ENCODE measurements around the gene RFC1. TPM values are rescaled to one million over a fixed set of nuclear protein-coding genes. Genes with fewer than 3 reads are reported as not detected.

The RFC1 gene
- total and polyA plus RNA-seq, 2 donors (not counting 3 experiments of a cell fraction or from before 2014, with no cell fraction given), result 12.9 to 57.1 TPM

DNA sequence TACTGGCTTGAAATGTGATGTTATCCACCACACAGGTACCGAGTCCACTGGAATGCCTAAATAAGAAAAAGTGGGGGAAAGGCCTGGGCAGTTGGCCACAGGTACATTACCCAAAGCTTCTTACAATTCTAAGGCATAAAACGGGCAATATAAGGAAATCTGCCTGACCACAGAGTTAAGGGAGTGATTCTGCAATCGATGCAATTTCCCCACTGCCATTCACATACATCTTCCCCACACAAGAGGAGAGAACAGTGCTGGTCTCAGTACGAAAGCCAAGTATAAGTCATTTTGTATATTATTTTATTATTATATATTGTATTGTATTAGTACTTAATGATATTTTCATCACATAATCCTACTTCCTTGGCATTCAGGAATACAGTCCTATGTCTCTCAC lies 30.6 kb downstream of the RFC1 start:
- FAIRE-seq (no peak), DNase-seq (ENCODE audit: low read depth, low spot score) (no peak)
- CTCF ChIA-PET, result no interaction called here
- TF ChIP-seq, protein P1, sequence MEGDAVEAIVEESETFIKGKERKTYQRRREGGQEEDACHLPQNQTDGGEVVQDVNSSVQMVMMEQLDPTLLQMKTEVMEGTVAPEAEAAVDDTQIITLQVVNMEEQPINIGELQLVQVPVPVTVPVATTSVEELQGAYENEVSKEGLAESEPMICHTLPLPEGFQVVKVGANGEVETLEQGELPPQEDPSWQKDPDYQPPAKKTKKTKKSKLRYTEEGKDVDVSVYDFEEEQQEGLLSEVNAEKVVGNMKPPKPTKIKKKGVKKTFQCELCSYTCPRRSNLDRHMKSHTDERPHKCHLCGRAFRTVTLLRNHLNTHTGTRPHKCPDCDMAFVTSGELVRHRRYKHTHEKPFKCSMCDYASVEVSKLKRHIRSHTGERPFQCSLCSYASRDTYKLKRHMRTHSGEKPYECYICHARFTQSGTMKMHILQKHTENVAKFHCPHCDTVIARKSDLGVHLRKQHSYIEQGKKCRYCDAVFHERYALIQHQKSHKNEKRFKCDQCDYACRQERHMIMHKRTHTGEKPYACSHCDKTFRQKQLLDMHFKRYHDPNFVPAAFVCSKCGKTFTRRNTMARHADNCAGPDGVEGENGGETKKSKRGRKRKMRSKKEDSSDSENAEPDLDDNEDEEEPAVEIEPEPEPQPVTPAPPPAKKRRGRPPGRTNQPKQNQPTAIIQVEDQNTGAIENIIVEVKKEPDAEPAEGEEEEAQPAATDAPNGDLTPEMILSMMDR (IDR thresholded peaks at IDR 0.05; ENCODE audit: extremely low read depth in 1 of 2, insufficient read depth in 1 of 2, low read depth in 1 of 2, low read length in 2 of 2), result no peak
- no peak for TF ChIP-seq POLR2A (IDR thresholded peaks at IDR 0.05; ENCODE audit: low read depth, low read length)
- no peaks in the 10 kb centered on the region for H3K27me3 ChIP-seq (ENCODE audit: control insufficient read depth in 2 of 2, insufficient read depth in 2 of 2, low read length in 2 of 2)
- H3K4me3 ChIP-seq (replicated peaks in 1 of 3; ENCODE audit: insufficient read depth in 1 of 3, low read depth in 1 of 3, low read length in 3 of 3), result no peak overlapping the region
- H3K27ac ChIP-seq (ENCODE audit: insufficient read depth, low read depth, low read length), result no peak overlapping the region
- H3K36me3 ChIP-seq (ENCODE audit: control insufficient read depth in 2 of 2, extremely low read depth in 1 of 2, insufficient read depth in 2 of 2, low read length in 2 of 2), result peaks cover 0 to 2% of the 10 kb centered on the region in 2 experiments
- dilution Hi-C loops (cut with MboI; ENCODE audit: extremely low pct_ligation_motif_present, low sequenced_read_pairs), result no loop called here
- H3K9ac ChIP-seq (replicated peaks; ENCODE audit: extremely low read depth, insufficient read depth, low read length), result no peak overlapping the region
- POLR2A ChIA-PET, result no interaction called here
- H3K4me1 ChIP-seq (ENCODE audit: control insufficient read depth, extremely low read depth, insufficient read depth, low read length), result no peaks in the 10 kb centered on the region
- peaks cover 61% of the 10 kb centered on the region for H3K79me2 ChIP-seq (ENCODE audit: control insufficient read depth, insufficient read depth, low read length)
- no peak overlapping the region for H3K4me2 ChIP-seq (ENCODE audit: insufficient read depth, low read length)
- intact Hi-C loops (cut with micrococcal nuclease), result no loop called here
- no peaks in the 10 kb centered on the region for H3K9me1 ChIP-seq (replicated peaks; ENCODE audit: control insufficient read depth, extremely low read depth, insufficient read depth, low read length)
- no TSS peak for BruUV-seq (replicated peaks)
- H3K9me3 ChIP-seq (replicated peaks; ENCODE audit: control insufficient read depth, insufficient read depth, low read length), result no peaks in the 10 kb centered on the region
- no peaks in the 10 kb centered on the region for H4K20me1 ChIP-seq (replicated peaks; ENCODE audit: control insufficient read depth, extremely low read depth, insufficient read depth, low read length)
- H2AFZ ChIP-seq (ENCODE audit: low read depth, low read length), result no peak overlapping the region

DNA sequence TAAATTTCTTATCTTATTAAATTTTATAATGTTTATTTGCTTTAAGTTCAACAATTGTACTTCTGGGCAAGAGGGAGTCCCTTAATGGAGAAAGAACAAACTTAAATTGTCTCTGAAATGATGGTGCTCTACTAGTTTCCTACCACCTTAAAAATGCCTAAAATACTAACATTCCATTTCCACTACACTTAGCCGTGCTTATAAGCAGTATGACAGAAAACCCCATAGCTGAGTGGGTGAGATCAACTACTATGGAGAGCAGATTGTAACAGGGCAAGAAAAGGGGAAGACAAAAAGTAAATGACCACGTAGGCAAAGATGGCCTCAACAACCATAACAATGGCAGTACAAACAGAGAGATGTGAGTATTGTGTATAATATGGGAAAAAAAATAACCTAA lies 35.0 kb downstream of the RFC1 start:
- Histone ChIP-seq H3K9me1 (replicated peaks; ENCODE audit: control insufficient read depth, extremely low read depth, insufficient read depth, low read length) (no peaks in the 10 kb centered on the region), H3K27ac (ENCODE audit: insufficient read depth, low read depth, low read length) (no peak overlapping the region), H3K4me1 (ENCODE audit: control insufficient read depth, extremely low read depth, insufficient read depth, low read length) (no peaks in the 10 kb centered on the region), H2AFZ (ENCODE audit: low read depth, low read length) (no peak overlapping the region), H4K20me1 (replicated peaks; ENCODE audit: control insufficient read depth, extremely low read depth, insufficient read depth, low read length) (no peaks in the 10 kb centered on the region), H3K4me2 (ENCODE audit: insufficient read depth, low read length) (no peak overlapping the region), H3K36me3 (ENCODE audit: control insufficient read depth in 2 of 2, extremely low read depth in 1 of 2, insufficient read depth in 2 of 2, low read length in 2 of 2) (peaks cover 0 to 3% of the 10 kb centered on the region in 2 experiments), H3K9ac (replicated peaks; ENCODE audit: extremely low read depth, insufficient read depth, low read length) (no peak overlapping the region), H3K27me3 (ENCODE audit: control insufficient read depth in 2 of 2, insufficient read depth in 2 of 2, low read length in 2 of 2) (no peaks in the 10 kb centered on the region), H3K4me3 (replicated peaks in 1 of 3; ENCODE audit: insufficient read depth in 1 of 3, low read depth in 1 of 3, low read length in 3 of 3) (no peak overlapping the region), H3K9me3 (replicated peaks; ENCODE audit: control insufficient read depth, insufficient read depth, low read length) (no peaks in the 10 kb centered on the region), H3K79me2 (ENCODE audit: control insufficient read depth, insufficient read depth, low read length) (peaks cover 51% of the 10 kb centered on the region)
- no peak for DNase-seq (ENCODE audit: low read depth, low spot score)
- dilution Hi-C loops (cut with MboI; ENCODE audit: extremely low pct_ligation_motif_present, low sequenced_read_pairs) (no loop called here), intact Hi-C loops (cut with micrococcal nuclease) (no loop called here)
- no TSS peak for BruUV-seq (replicated peaks)
- POLR2A ChIA-PET, result no interaction called here
- no peak for FAIRE-seq
- TF ChIP-seq EZH2 (IDR thresholded peaks at IDR 0.05; ENCODE audit: borderline replicate concordance, low read depth, low read length, severe bottlenecking) (no peak), FOS (IDR thresholded peaks at IDR 0.05; ENCODE audit: borderline replicate concordance, insufficient read depth, low read length) (no peak), JUN (IDR thresholded peaks at IDR 0.05; ENCODE audit: borderline replicate concordance, insufficient read depth, insufficient read length, low read depth) (no peak), MYC (IDR thresholded peaks at IDR 0.05; ENCODE audit: low read depth, low read length) (no peak), POLR2A (IDR thresholded peaks at IDR 0.05; ENCODE audit: low read depth, low read length) (no peak), GATA2 (IDR thresholded peaks at IDR 0.05; ENCODE audit: insufficient read depth, insufficient read length, low read depth, low read length) (no peak), POLR2AphosphoS5 (IDR thresholded peaks at IDR 0.05; ENCODE audit: insufficient read depth, low read depth, low read length) (no peak)
- TF ChIP-seq, protein P1 (IDR thresholded peaks at IDR 0.05; ENCODE audit: extremely low read depth in 1 of 2, insufficient read depth in 1 of 2, low read depth in 1 of 2, low read length in 2 of 2), result no peak
- TF ChIP-seq, protein P2, sequence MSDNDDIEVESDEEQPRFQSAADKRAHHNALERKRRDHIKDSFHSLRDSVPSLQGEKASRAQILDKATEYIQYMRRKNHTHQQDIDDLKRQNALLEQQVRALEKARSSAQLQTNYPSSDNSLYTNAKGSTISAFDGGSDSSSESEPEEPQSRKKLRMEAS (IDR thresholded peaks at IDR 0.05; ENCODE audit: insufficient read depth, insufficient read length), result no peak
- CTCF ChIA-PET, result interaction anchor here (1.0 to 1.3 kb wide), 2 partner anchors 11 to 14 kb away, joined by 3 read pairs; no protein-coding TSS in a partner anchor

All from endothelial cell of umbilical vein (primary cell).